AG09309 (cell line): ENCODE data around the gene CHTF8.

ENCODE experiments used
- DNase-seq: peaks from one replicate; pipeline ENCODE4 v3.0.0-alpha.2; 2010; ENCODE audit warnings: low read depth
- H3K4me3 ChIP-seq: 2 replicates; pipeline ENCODE4 v1.5.1; 2011; ENCODE audit warnings: mild to moderate bottlenecking, low read depth, low read length, moderate library complexity; ENCODE audit not compliant: control insufficient read depth
- CTCF ChIP-seq: IDR thresholded peaks from 2 replicates; pipeline ENCODE4 v1.5.1; 2011; ENCODE audit warnings: mild to moderate bottlenecking, low read depth, low read length, inconsistent platforms; ENCODE audit not compliant: insufficient read depth, control insufficient read depth; ENCODE audit errors: missing control alignments

The CHTF8 gene

GRCh38 chr16:69169051-69169450 lies 36.7 kb upstream of the CHTF8 start:
- no peak for DNase-seq
- no peak for TF ChIP-seq CTCF
- no peak overlapping the region for H3K4me3 ChIP-seq

- no peak for DNase-seq
- no peak overlapping the region for H3K4me3 ChIP-seq
- TF ChIP-seq CTCF, result no peak
These were observed 34.9 kb upstream of the CHTF8 start for GRCh38 chr16:69166946-69167930.

GRCh38 chr16:69166221-69166833 lies 33.9 kb upstream of the CHTF8 start:
- no peak for DNase-seq
- H3K4me3 ChIP-seq, result no peak overlapping the region
- no peak for TF ChIP-seq CTCF

GRCh38 chr16:69165584-69165983 lies 33.2 kb upstream of the CHTF8 start:
- H3K4me3 ChIP-seq, result no peak overlapping the region
- no peak for TF ChIP-seq CTCF
- DNase-seq, result no peak

GRCh38 chr16:69160192-69160591 lies 27.8 kb upstream of the CHTF8 start:
- TF ChIP-seq CTCF, result no peak
- no peak overlapping the region for H3K4me3 ChIP-seq
- DNase-seq, result no peak

GRCh38 chr16:69157196-69157595 lies 24.8 kb upstream of the CHTF8 start:
- H3K4me3 ChIP-seq, result no peak overlapping the region
- DNase-seq, result no peak
- no peak for TF ChIP-seq CTCF
